Ectodermal cell (in vitro differentiated cells): ENCODE data around the gene DMXL2.
"Not testable (repeated sequence)": the region's sequence is repeated elsewhere in the genome, so short reads cannot be mapped to it uniquely, and the experiment has no call there.

Experiments used
- H3K27ac ChIP-seq: 2 replicates; pipeline ENCODE4 v1.7.0; 2013; ENCODE audit warnings: mild to moderate bottlenecking, low read depth, low read length; ENCODE audit not compliant: insufficient read depth, poor library complexity, severe bottlenecking
- H3K27me3 ChIP-seq: 2 replicates; pipeline ENCODE4 v1.7.0; 2013; ENCODE audit warnings: mild to moderate bottlenecking, low read length; ENCODE audit not compliant: insufficient read depth, control insufficient read depth, poor library complexity, severe bottlenecking
- H3K36me3 ChIP-seq: one replicate; pipeline ENCODE4 v1.7.0; 2013; ENCODE audit warnings: low read length; ENCODE audit not compliant: control insufficient read depth, insufficient read depth
- H3K4me1 ChIP-seq: one replicate; pipeline ENCODE4 v1.7.0; 2013; ENCODE audit warnings: low read length; ENCODE audit not compliant: control insufficient read depth, insufficient read depth
- H3K4me3 ChIP-seq: 2 replicates; pipeline ENCODE4 v1.7.0; 2013; ENCODE audit warnings: low read depth, low read length, control low read depth; ENCODE audit not compliant: insufficient read depth
- H3K9me3 ChIP-seq: 2 replicates; pipeline ENCODE4 v1.7.0; 2013; ENCODE audit warnings: mild to moderate bottlenecking, low read length, moderate library complexity; ENCODE audit not compliant: control insufficient read depth
- WGBS, 2 experiments: methylation state at CpG; one replicate each; pipeline ENCODE4 v1.1.7; 2013; ENCODE audit warnings: missing lambda C conversion rate in 2 of 2; 5-methylcytosine and 5-hydroxymethylcytosine counted together

The DMXL2 gene

DNA sequence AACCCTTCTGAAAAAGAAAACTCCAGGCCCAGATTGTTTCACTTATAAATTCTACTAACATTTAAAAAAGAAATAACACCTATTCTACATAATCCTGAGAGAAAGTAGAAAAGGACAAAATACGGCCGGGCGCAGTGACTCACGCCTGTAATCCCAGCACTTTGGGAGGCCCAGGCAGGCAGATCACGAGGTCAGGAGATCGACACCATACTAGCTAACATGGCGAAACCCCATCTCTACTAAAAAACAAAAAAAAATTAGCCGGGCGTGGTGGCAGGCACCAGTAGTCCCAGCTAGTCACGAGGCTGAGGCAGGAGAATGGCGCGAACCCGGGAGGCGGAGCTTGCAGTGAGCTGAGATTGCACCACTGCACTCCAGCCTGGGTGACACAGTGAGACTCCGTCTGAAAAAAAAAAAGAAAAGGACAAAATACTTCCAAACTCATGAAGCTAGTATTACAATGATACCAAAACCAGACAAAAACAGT is 19.1 kb downstream of the DMXL2 start:
- not testable (repeated sequence) for H3K4me3 ChIP-seq, H3K27me3 ChIP-seq, H3K36me3 ChIP-seq, H3K9me3 ChIP-seq, H3K4me1 ChIP-seq, H3K27ac ChIP-seq
- WGBS, 2 experiments = 87 to 92% methylated on average over 15 of the region's 15 CpGs

DNA sequence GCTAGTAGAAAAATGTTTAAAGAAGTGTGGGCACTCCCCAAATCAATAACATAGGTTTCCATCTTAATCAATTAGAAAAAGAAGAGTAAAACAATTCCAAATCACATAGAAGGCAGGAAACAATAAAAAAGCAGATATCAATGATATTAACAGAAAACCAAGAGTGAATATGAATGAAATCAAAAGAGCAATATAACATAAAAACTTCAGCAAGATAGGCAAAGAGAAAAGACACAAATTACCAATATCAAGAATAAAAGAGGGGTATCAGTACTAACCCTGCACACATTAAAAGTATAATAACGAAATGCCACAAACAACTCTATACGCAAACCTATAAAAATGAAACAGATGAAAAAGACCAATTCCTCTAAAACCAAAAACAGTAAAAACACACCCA is 19.6 kb downstream of the DMXL2 start:
- Histone ChIP-seq H3K27ac (no peak overlapping the region), H3K36me3 (no peaks in the 10 kb centered on the region), H3K4me1 (no peaks in the 10 kb centered on the region), H3K9me3 (no peaks in the 10 kb centered on the region), H3K27me3 (no peaks in the 10 kb centered on the region), H3K4me3 (no peak overlapping the region)
- WGBS, 2 experiments = 90% methylated on average over 2 of the region's 2 CpGs

DNA sequence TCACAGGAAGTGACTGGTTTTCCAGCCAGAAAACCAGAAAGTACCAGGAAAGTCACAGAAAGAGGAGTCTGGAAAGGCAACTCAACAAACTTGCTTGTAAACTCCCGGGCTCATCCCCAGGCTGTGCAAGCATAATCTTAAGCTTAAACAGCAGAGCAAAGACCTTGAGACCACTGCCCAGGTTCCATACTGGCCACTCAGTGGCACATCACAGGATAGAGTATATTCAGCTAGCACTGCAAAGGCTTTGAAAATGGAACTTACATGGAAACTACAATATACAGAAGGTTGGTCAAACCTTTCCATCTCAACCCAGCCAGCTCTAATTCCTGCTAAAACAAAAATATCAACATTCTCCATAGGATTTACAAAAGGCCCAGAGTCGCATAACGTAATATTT is 20.1 kb downstream of the DMXL2 start:
- Histone ChIP-seq H3K36me3 (no peaks in the 10 kb centered on the region), H3K27ac (no peak overlapping the region), H3K4me1 (no peaks in the 10 kb centered on the region), H3K27me3 (no peaks in the 10 kb centered on the region), H3K4me3 (no peak overlapping the region), H3K9me3 (no peaks in the 10 kb centered on the region)
- 64 to 65% methylated on average over 3 of the region's 3 CpGs for WGBS, 2 experiments

DNA sequence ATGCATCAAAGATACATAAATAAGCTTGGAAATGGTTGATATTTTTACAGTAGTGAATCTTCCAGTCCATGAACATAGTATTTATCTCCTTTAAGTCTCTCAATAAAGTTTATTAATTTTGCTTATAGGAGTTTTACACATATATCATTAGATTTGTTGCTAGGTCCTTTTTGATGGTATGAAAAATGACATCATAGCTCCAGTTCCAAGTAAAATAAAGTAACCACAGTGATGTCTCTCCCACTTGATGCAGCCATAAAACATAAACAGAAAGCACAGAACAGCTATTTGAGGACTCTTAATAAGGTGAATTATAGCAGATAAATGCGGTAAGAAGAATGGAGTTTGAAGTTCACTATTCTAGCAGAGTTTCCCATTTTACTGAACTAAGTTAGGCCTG is 20.8 kb downstream of the DMXL2 start:
- Histone ChIP-seq H3K4me1 (no peaks in the 10 kb centered on the region), H3K27ac (no peak overlapping the region), H3K36me3 (no peaks in the 10 kb centered on the region), H3K9me3 (no peaks in the 10 kb centered on the region), H3K27me3 (no peaks in the 10 kb centered on the region), H3K4me3 (no peak overlapping the region)
- WGBS, 2 experiments = 100% methylated on average over 1 of the region's 1 CpG

DNA sequence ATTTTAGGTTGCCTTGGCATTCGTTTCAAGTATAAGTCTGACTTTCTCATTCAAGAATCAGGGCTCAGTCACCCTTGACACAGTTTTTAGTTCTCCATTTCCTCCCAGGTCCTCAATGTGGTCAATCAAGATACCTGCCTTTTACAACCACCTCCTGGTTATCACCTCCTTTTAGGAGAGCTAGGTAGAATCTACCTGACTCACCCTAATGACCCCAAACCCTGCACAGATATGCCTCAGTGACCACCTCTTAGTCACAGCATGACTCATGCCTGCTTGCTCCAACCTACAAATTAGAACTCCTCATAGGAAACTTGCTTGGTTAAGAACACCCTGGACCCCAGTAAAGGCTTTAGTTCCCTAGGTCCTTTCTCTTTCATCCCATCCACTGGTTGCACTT is 22.5 kb downstream of the DMXL2 start:
- Histone ChIP-seq H3K4me1 (no peaks in the 10 kb centered on the region), H3K27me3 (no peaks in the 10 kb centered on the region), H3K4me3 (no peak overlapping the region), H3K36me3 (no peaks in the 10 kb centered on the region), H3K27ac (no peak overlapping the region), H3K9me3 (no peaks in the 10 kb centered on the region)
- WGBS, 2 experiments = 89 to 96% methylated on average over 1 of the region's 1 CpG

DNA sequence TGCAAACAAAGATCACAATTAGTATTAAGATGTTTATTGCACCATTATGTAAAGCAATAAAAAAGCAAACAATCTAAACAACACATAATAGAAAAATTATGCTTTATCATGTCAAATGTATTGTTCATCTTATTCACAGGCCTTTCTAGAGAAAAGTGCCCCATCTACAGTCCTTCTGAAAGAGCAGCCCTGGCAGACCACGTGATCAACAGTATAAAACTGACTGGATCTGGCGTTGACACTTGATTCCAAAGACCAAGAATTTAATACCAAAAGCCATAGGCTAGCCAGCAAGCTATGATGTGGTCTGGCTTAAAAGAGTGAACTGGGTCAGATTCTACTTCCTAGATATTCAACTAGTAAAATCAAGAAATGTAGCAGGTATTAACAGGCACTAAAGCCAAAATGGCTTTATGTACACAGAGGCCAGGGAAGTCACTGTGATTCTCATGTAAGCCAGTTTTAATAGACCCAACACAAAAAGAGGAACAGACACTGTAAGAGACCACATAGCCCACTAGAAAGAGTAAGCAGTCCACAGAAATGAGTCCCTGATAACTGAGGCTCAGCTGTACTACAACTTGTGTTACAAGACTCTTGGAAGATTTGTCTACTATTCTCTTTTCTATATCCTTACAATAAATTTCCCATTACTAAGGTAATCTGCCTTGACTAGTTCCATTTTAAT is 32.5 kb downstream of the DMXL2 start:
- Histone ChIP-seq H3K4me3 (no peak overlapping the region), H3K4me1 (no peaks in the 10 kb centered on the region), H3K36me3 (no peaks in the 10 kb centered on the region), H3K9me3 (peaks cover 2% of the 10 kb centered on the region), H3K27ac (no peak overlapping the region), H3K27me3 (no peaks in the 10 kb centered on the region)
- 92 to 95% methylated on average over 2 of the region's 2 CpGs for WGBS, 2 experiments

DNA sequence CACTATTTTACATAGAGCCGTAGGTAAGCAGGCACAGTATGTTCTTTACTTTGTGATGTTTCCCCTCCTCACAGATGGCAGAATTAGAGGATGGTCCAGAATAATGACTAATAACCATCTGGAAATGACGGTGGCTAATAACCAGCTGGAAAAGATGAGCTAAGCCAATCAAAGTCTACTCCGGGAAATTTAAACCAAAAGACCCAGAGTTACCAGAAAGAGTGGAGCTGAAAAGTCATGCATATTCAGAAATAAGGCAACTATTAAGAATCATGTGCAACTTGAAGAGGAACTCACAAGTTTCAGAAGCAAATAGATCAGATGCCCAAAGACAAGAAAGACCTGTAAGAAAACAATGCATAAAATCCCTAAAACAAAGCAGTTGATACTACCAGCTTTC is 33.6 kb downstream of the DMXL2 start:
- Histone ChIP-seq H3K36me3 (no peaks in the 10 kb centered on the region), H3K27ac (no peak overlapping the region), H3K27me3 (no peaks in the 10 kb centered on the region), H3K4me1 (no peaks in the 10 kb centered on the region), H3K4me3 (no peak overlapping the region), H3K9me3 (peaks cover 2% of the 10 kb centered on the region)
- 95 to 100% methylated on average over 2 to 3 of the region's 3 CpGs for WGBS, 2 experiments

DNA sequence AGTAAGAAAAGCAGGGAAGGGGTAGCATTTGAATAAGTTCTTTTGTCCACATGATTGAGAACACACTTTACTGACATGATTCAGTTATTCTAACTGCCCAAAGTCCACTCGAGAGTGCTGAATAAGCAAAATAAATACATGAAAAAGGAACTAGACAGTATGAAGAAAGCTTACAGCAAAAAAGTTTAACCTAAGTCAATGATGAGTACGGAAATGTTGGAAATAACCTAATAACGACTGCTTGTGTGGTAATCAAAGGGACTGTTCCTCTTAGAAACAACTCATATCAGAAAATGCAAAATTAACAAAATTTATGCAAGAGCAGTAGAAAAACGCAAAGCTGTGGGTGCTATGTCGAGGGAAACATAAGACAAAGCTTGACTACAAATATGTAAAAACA is 36.6 kb downstream of the DMXL2 start:
- Histone ChIP-seq H3K4me1 (no peaks in the 10 kb centered on the region), H3K27me3 (no peaks in the 10 kb centered on the region), H3K36me3 (no peaks in the 10 kb centered on the region), H3K9me3 (no peaks in the 10 kb centered on the region), H3K4me3 (no peak overlapping the region), H3K27ac (no peak overlapping the region)
- 88 to 95% methylated on average over 3 to 5 of the region's 5 CpGs for WGBS, 2 experiments

DNA sequence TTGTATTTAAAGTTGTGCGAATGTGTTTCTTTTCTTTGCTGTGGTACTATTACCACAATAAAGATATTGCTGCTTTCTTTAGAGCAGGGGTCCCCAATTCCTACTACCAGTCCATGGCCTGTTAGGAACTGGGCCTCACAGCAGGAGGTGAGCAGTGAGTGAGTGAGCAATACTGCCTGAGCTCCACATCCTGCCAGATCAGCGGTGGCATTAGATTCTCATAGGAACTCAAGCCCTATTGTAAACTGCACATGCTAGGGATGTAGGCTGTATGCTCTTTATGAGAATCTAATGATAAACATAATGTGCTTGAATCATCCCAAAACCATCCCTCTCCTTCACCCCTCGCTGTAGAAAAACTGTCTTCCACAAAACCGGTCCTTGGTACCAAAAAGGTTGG is 41.6 kb downstream of the DMXL2 start:
- Histone ChIP-seq H3K9me3 (no peaks in the 10 kb centered on the region), H3K36me3 (no peaks in the 10 kb centered on the region), H3K27me3 (no peaks in the 10 kb centered on the region), H3K4me1 (no peaks in the 10 kb centered on the region), H3K4me3 (no peak overlapping the region), H3K27ac (no peak overlapping the region)
- WGBS, 2 experiments = 88 to 92% methylated on average over 4 of the region's 4 CpGs

DNA sequence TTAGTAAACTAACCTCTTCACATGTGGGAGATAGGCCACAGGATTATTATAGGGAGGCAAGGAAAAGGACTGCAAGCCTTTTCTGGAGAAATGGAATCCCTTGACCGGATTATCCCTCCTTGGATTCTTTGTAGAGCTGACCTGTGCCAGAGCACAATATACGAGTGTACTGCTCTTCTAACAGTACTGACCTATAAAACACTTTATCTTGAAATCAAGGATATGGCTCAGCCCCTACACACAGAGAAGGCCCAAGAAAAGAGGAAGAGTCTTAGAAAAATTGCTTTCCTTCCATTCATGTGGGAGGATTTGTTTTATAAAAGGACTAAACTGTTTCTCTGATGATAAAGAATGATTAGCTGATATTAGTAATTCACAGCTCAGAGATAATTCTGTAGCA is 42.2 kb downstream of the DMXL2 start:
- 92 to 96% methylated on average over 2 of the region's 2 CpGs for WGBS, 2 experiments
- no peaks in the 10 kb centered on the region for H3K9me3 ChIP-seq
- no peaks in the 10 kb centered on the region for H3K27me3 ChIP-seq
- no peak overlapping the region for H3K27ac ChIP-seq
- no peaks in the 10 kb centered on the region for H3K36me3 ChIP-seq
- no peak overlapping the region for H3K4me3 ChIP-seq
- H3K4me1 ChIP-seq = no peaks in the 10 kb centered on the region

DNA sequence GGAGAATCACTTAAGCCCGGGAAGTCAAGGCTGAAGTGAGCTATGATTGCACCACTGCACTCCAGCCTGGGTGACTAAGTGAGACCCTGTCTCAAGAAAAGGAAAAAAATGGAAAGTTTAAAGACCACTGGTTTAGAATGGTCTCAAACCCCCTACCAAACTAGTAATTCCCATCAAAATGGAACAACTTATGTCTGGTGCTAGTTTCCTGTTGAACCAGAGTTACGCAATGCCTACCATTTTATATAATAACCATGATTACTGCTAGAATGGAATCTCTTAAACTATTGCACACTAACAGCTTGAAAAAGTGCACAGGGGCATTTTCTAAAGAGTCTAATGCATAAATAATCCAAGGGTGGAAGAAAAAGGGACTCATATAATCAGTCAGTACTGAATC is 43.6 kb downstream of the DMXL2 start:
- WGBS, 2 experiments = 92% methylated on average over 1 to 2 of the region's 2 CpGs
- Histone ChIP-seq H3K36me3 (no peaks in the 10 kb centered on the region), H3K4me1 (no peaks in the 10 kb centered on the region), H3K9me3 (no peaks in the 10 kb centered on the region), H3K27me3 (no peaks in the 10 kb centered on the region), H3K27ac (no peak overlapping the region), H3K4me3 (no peak overlapping the region)
